NCI-H1105 treated with DMSO at 0.1 percent for 48 hours (cell line): ENCODE measurements around the gene DRAXIN.
A peak's percentile ranks its signal among the peaks of the same experiment; 100 is the strongest.

ENCODE experiments used
- DNase-seq: peaks from one replicate; lab custom pipeline; 2025; lab: John Stamatoyannopoulos, UW

DRAXIN gene

GRCh38 chr1:11691302-11691914 lies at the start of gene DRAXIN:
Gene DRAXIN (plus strand): TSS chr1:11691710. CDS start chr1:11706259, 14,549 bp downstream.
- peak; percentile 66 for DNase-seq

- DNase-seq: no peak
Measured at GRCh38 chr1:11641776-11642305, 49.7 kb upstream of the DRAXIN start.

GRCh38 chr1:11642418-11643017 lies 49.0 kb upstream of the DRAXIN start:
- DNase-seq: peak; percentile 53

GRCh38 chr1:11643782-11644181 lies 47.7 kb upstream of the DRAXIN start:
- no peak for DNase-seq

GRCh38 chr1:11645270-11645669 lies 46.2 kb upstream of the DRAXIN start:
- DNase-seq: no peak

- peak; percentile 76 for DNase-seq
Measured at GRCh38 chr1:11645670-11646265, 45.7 kb upstream of the DRAXIN start.

GRCh38 chr1:11646317-11646716 lies 45.2 kb upstream of the DRAXIN start:
- DNase-seq: no peak

- no peak for DNase-seq
Measured at GRCh38 chr1:11647333-11647732, 44.2 kb upstream of the DRAXIN start.

- DNase-seq: no peak
Measured at GRCh38 chr1:11648039-11648438, 43.5 kb upstream of the DRAXIN start.

GRCh38 chr1:11648732-11649158 lies 42.8 kb upstream of the DRAXIN start:
- no peak for DNase-seq

- DNase-seq: no peak
Measured at GRCh38 chr1:11649237-11649623, 42.3 kb upstream of the DRAXIN start.

- DNase-seq: no peak
Measured at GRCh38 chr1:11649624-11650330, 41.7 kb upstream of the DRAXIN start.

- no peak for DNase-seq
Measured at GRCh38 chr1:11650331-11650991, 41.0 kb upstream of the DRAXIN start.

GRCh38 chr1:11651017-11651416 lies 40.5 kb upstream of the DRAXIN start:
- DNase-seq: no peak

- DNase-seq: no peak
Measured at GRCh38 chr1:11652203-11652780, 39.2 kb upstream of the DRAXIN start.

GRCh38 chr1:11653101-11653860 lies 38.2 kb upstream of the DRAXIN start:
- DNase-seq: no peak

GRCh38 chr1:11653861-11654136 lies 37.7 kb upstream of the DRAXIN start:
- DNase-seq: no peak

- DNase-seq: peak; percentile 15
Measured at GRCh38 chr1:11654137-11654938, 37.2 kb upstream of the DRAXIN start, which contains the start of the genes FBXO2 and FBXO44. Gene FBXO2 (minus strand): TSS chr1:11654429. CDS start chr1:11654340, 89 bp downstream. Gene FBXO44 (plus strand): TSS chr1:11654877. CDS start chr1:11655836, 959 bp downstream.

- no peak for DNase-seq
Measured at GRCh38 chr1:11654939-11655808, 36.3 kb upstream of the DRAXIN start.
